SJSA1 (cell line): ENCODE results near the gene PRR36. TPM values are rescaled to one million over a fixed set of nuclear protein-coding genes. Genes with fewer than 3 reads are reported as not detected.
A peak's percentile ranks its signal among the peaks of the same experiment; 100 is the strongest.

Source experiments
- DNase-seq, 2 experiments: peaks; one replicate each; pipeline ENCODE4 v3.0.0-alpha.2; 2015 to 2020; ENCODE audit warnings: low spot score in 2 of 2, low read depth in 1 of 2
- H3K27ac ChIP-seq: fragments of 250-450 bp; sonication (Bioruptor Pico); 2 replicates; pipeline ENCODE4 v1.5.1; 2020; ENCODE audit warnings: mild to moderate bottlenecking, moderate library complexity
- H3K27me3 ChIP-seq: fragments of 250-450 bp; sonication (Bioruptor Pico); replicated peaks from 2 replicates; pipeline ENCODE4 v1.5.1; 2020; ENCODE audit warnings: mild to moderate bottlenecking, moderate library complexity
- H3K36me3 ChIP-seq: fragments of 250-450 bp; sonication (Bioruptor Pico); 2 replicates; pipeline ENCODE4 v1.5.1; 2020; ENCODE audit warnings: mild to moderate bottlenecking
- H3K4me1 ChIP-seq: fragments of 250-450 bp; sonication (Bioruptor Pico); replicated peaks from 2 replicates; pipeline ENCODE4 v1.6.1; 2021; ENCODE audit warnings: mild to moderate bottlenecking
- H3K4me3 ChIP-seq: fragments of 250-450 bp; sonication (Bioruptor Pico); 2 replicates; pipeline ENCODE4 v1.5.1; 2020; ENCODE audit warnings: mild to moderate bottlenecking
- H3K9me3 ChIP-seq: fragments of 250-450 bp; sonication (Bioruptor Pico); replicated peaks from 2 replicates; pipeline ENCODE4 v1.5.1; 2020; ENCODE audit warnings: mild to moderate bottlenecking
- total RNA-seq: library from RNA; depleted of rRNA; stranded (reverse); fragments of >200 nt; shearing (Covaris generic); gene quantifications from 2 replicates; pipeline ENCODE4 v1.2.3, GENCODE V29; 2014

The PRR36 gene
- total RNA-seq, 1 experiment from 2014 or later, result not detected

- Histone ChIP-seq H3K36me3 (peaks cover 11% of the 10 kb centered on the region), H3K9me3 (no peaks in the 10 kb centered on the region), H3K27me3 (peaks cover 39% of the 10 kb centered on the region), H3K27ac (no peak overlapping the region), H3K4me3 (0 out of 2 replicates have a peak overlapping the region, but pooled peaks have one; percentile 17), H3K4me1 (peaks cover 40% of the 10 kb centered on the region)
- no peak for DNase-seq
Measured at GRCh38 chr19:7916955-7917266, 42.7 kb upstream of the PRR36 start.

GRCh38 chr19:7916103-7916954 is 42.1 kb upstream of the PRR36 start:
- Histone ChIP-seq H3K4me3 (peak overlapping the region; percentile 17; the same call in 1 of the 2 replicates), H3K27ac (no peak overlapping the region), H3K9me3 (no peaks in the 10 kb centered on the region), H3K36me3 (peaks cover 13% of the 10 kb centered on the region), H3K27me3 (peaks cover 39% of the 10 kb centered on the region), H3K4me1 (peaks cover 34% of the 10 kb centered on the region)
- no peak for DNase-seq

- Histone ChIP-seq H3K4me1 (peaks cover 29% of the 10 kb centered on the region), H3K36me3 (peaks cover 19% of the 10 kb centered on the region), H3K9me3 (no peaks in the 10 kb centered on the region), H3K4me3 (no peak overlapping the region), H3K27ac (no peak overlapping the region), H3K27me3 (peaks cover 39% of the 10 kb centered on the region)
- DNase-seq, result no peak
Measured at GRCh38 chr19:7915250-7916102, 41.3 kb upstream of the PRR36 start.

GRCh38 chr19:7914598-7915045 is 40.4 kb upstream of the PRR36 start, which contains the start of gene TGFBR3L:
Gene TGFBR3L (plus strand): TSS chr19:7914830.
- H3K4me3 ChIP-seq, result no peak within 1 kb of the TSS
- peaks cover 39% of the 10 kb centered on the region for H3K27me3 ChIP-seq
- no peak within 1 kb of the TSS for H3K27ac ChIP-seq
- DNase-seq, result no peak
- no peaks in the 10 kb centered on the region for H3K9me3 ChIP-seq
- peaks cover 24% of the 10 kb centered on the region for H3K4me1 ChIP-seq
- H3K36me3 ChIP-seq, result peaks cover 27% of the 10 kb centered on the region

- Histone ChIP-seq H3K9me3 (no peaks in the 10 kb centered on the region), H3K4me1 (peaks cover 24% of the 10 kb centered on the region), H3K27ac (no peak overlapping the region), H3K27me3 (peaks cover 39% of the 10 kb centered on the region), H3K4me3 (no peak overlapping the region), H3K36me3 (peaks cover 30% of the 10 kb centered on the region)
- no peak for DNase-seq
Measured at GRCh38 chr19:7914099-7914498, 39.9 kb upstream of the PRR36 start.

- DNase-seq, result no peak
- no peaks in the 10 kb centered on the region for H3K9me3 ChIP-seq
- H3K27me3 ChIP-seq, result peaks cover 39% of the 10 kb centered on the region
- peaks cover 24% of the 10 kb centered on the region for H3K4me1 ChIP-seq
- no peak overlapping the region for H3K27ac ChIP-seq
- no peak overlapping the region for H3K4me3 ChIP-seq
- peaks cover 32% of the 10 kb centered on the region for H3K36me3 ChIP-seq
Measured at GRCh38 chr19:7913652-7914051, 39.5 kb upstream of the PRR36 start.

- DNase-seq, result no peak
- no peaks in the 10 kb centered on the region for H3K9me3 ChIP-seq
- peaks cover 33% of the 10 kb centered on the region for H3K27me3 ChIP-seq
- peaks cover 22% of the 10 kb centered on the region for H3K4me1 ChIP-seq
- H3K4me3 ChIP-seq, result no peak overlapping the region
- H3K27ac ChIP-seq, result no peak overlapping the region
- peaks cover 32% of the 10 kb centered on the region for H3K36me3 ChIP-seq
Measured at GRCh38 chr19:7912697-7913564, 38.7 kb upstream of the PRR36 start.

- Histone ChIP-seq H3K4me1 (peaks cover 15% of the 10 kb centered on the region), H3K27me3 (peaks cover 26% of the 10 kb centered on the region), H3K4me3 (no peak overlapping the region), H3K9me3 (no peaks in the 10 kb centered on the region), H3K27ac (no peak overlapping the region), H3K36me3 (peaks cover 34% of the 10 kb centered on the region)
- no peak for DNase-seq
Measured at GRCh38 chr19:7912144-7912696, 38.0 kb upstream of the PRR36 start.

GRCh38 chr19:7911508-7912143 is 37.4 kb upstream of the PRR36 start:
- Histone ChIP-seq H3K27me3 (peaks cover 20% of the 10 kb centered on the region), H3K36me3 (peaks cover 36% of the 10 kb centered on the region), H3K27ac (no peak overlapping the region), H3K9me3 (no peaks in the 10 kb centered on the region), H3K4me3 (no peak overlapping the region), H3K4me1 (peaks cover 9% of the 10 kb centered on the region)
- DNase-seq, result no peak

GRCh38 chr19:7910321-7911161 is 36.4 kb upstream of the PRR36 start:
- no peak for DNase-seq
- Histone ChIP-seq H3K27ac (no peak overlapping the region), H3K4me3 (no peak overlapping the region), H3K36me3 (peaks cover 46% of the 10 kb centered on the region), H3K4me1 (no peaks in the 10 kb centered on the region), H3K27me3 (peaks cover 9% of the 10 kb centered on the region), H3K9me3 (no peaks in the 10 kb centered on the region)

- no peak for DNase-seq
- no peaks in the 10 kb centered on the region for H3K9me3 ChIP-seq
- H3K27ac ChIP-seq, result no peak overlapping the region
- H3K36me3 ChIP-seq, result peaks cover 49% of the 10 kb centered on the region
- no peak overlapping the region for H3K4me3 ChIP-seq
- H3K4me1 ChIP-seq, result peaks cover 4% of the 10 kb centered on the region
- H3K27me3 ChIP-seq, result peaks cover under 1% of the 10 kb centered on the region; the same call in 1 of the 2 replicates
Measured at GRCh38 chr19:7909471-7910067, 35.4 kb upstream of the PRR36 start.
